T47D (cell line): Measurements from ENCODE around the gene UBE2F.
"Not testable (repeated sequence)": the region's sequence is repeated elsewhere in the genome, so short reads cannot be mapped to it uniquely, and the experiment has no call there.

Experiments used
- DNase-seq, 2 experiments: peaks; one replicate each; pipeline versions ENCODE4 v3.0.0 to v3.0.0-alpha.2; 2011 to 2012; ENCODE audit warnings: low read depth in 1 of 2, low spot score in 1 of 2
- JUND ChIP-seq: IDR thresholded peaks from 2 replicates; pipeline ENCODE4 v1.6.1; 2012; ENCODE audit warnings: low read depth
- in situ Hi-C: cut with HindIII; loops from 2 replicates; pipeline ENCODE4 v1.10.0; 2016; ENCODE audit warnings: low sequenced_read_pairs, low pct_unique_long_range_greater_than_20kb

The UBE2F gene

DNA sequence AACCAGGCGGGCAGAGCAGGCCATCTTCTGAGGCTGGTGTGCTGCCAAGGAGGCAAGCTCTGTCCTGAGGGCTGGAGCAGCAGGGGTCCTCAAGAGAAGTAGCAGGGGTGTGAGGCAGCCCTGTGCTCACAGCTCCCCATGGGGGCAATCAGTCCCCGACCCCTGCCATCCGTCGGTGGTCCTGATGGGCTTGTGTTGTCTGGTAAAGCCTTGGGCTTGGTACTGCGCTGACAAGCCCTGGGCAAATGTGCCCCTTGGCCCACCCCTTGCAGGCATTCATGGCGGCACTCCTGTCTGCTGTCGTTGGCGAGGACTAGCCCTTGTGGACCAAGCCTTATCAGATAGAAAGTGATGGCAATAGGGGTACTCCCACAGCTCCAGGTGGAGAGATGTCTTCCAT is 71.4 kb downstream of the UBE2F start:
- no peak for TF ChIP-seq JUND
- in situ Hi-C loops, result no loop called here
- DNase-seq, result no peak

DNA sequence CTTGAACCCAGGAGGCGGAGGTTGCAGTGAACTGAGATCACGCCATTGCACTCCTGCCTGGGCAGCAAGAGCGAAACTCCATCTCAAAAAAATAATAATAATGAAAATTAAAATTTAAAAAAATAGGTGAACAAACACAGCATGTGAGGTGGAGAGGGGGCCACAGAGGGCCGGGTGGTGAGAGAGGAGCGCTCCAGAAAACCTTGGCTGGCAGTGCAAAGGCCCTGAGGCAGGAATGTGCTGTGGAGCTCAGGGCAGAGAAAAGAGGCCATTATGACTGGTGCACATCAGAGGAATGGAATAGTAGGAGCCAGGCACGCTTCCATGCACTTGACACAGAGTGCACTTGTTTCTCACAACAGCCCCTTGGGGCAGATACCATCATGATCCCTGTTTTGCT is 72.3 kb downstream of the UBE2F start:
- in situ Hi-C loops, result no loop called here
- DNase-seq, result no peak
- no peak for TF ChIP-seq JUND

DNA sequence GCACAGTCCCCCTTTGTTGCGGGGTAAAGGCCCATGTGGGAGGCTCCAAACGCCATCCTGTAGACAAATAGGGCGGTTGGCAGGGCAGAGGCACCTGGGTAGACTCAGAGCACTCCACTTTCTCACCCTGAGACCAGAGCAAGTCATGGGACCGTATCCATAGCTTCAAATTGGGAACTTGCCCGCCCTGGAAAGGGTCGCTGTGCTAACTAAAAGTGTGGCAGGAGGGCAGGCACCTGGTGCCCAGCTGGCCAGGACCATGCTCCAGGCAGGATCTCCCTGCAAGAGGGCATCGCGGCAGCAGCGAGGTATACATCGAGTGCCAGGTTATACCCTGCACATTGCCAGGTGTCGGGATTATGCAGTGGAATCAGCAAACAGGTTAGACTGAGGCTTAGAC is 73.2 kb downstream of the UBE2F start:
- no peak for TF ChIP-seq JUND
- DNase-seq, result no peak
- in situ Hi-C loops, result no loop called here

DNA sequence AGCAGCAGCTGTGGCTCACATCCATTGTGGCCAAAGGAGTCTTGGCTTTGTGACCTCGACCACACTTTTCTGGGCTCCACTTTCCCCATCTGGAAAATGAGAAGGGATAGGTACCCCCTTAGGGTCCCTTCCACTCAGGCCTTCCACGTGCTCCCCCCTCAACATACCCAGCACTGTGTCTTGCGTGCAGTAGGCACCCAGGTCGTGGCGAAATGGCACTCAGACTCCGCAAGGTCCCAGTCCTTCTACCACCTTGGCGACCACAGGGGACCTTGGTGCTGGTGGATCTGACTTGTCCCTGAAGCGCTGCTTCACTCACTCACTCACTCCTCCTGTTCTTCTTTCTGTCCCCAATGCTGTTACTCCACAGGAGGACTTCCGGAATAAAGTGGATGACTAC is 74.1 kb downstream of the UBE2F start:
- in situ Hi-C loops, result no loop called here
- DNase-seq, result no peak
- TF ChIP-seq JUND, result no peak

DNA sequence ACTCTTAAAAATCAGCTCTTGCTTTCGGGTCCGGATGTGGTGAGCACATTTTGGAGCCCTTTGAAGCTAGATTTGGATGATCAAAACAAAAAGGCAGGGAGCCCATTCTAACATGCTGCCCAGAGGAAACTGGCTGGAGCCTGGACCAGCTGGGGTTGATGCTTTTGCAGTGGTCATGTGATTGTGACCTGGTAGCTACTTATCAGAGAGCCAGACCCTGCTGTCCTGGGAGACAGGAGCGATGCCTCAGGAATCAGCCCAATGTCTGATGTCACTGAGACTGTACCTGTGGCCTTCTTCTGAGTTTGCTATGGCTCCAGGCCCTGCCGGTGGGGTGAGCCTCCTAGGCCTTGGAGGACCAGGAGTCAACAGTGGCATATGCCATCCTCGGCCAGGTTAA is 75.3 kb downstream of the UBE2F start:
- TF ChIP-seq JUND, result no peak
- in situ Hi-C loops, result no loop called here
- no peak for DNase-seq

DNA sequence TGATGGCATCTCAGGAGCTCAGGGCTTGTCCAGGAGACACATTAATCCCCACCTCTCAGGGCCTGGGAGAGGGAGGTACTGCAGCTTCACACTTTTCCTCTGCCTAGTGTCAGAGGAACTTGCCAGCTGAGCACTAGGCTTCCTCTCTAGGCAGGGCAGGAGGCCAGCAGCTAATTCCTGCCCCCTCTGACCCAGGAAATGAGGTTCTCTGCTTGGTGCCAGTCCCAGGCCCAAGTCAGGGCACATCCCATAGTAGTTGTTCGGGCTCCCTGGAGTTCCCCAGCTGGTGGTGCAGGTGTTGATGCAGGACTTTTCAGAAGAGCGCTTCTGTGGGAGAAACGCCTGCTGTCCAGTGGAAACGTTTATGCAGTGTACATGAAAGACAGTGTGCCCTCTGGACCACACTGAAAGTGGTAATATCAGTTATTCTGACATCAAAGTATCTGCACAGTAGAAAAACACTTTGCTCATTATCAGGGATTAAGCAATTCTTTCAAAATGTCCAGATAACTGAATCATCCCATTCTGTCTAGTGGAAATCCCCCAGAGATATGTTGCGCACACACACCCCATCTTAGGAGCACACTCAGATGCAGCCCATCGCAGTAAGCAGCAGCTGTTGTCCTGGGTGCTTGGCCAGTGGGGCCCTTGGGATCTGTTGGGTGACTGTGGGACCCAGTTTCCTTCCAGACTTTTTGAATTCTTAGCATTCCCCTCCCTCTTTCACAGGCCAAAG is 76.2 kb downstream of the UBE2F start:
- no peak for DNase-seq
- in situ Hi-C loops, result no loop called here
- no peak for TF ChIP-seq JUND

DNA sequence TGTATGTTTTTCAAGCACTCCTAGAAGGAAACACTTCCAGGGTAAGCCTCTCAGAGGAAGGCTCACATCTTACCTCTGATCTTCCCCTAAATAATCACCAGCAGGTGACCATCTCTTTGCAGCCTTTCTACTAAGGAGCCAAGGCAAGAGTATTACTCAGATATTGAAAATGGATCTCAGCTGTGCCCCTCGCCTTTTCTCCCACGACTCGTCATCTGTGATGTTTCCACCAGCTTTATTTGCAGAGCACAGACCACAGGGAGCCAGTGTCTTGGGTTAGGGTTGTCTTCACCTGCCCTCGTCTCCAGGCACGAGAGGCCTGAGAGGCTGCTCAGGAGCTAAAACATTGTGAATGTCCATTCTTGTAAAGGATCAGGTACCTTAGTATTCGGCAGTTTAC is 77.0 kb downstream of the UBE2F start:
- no peak for DNase-seq
- in situ Hi-C loops, result no loop called here
- TF ChIP-seq JUND, result no peak

DNA sequence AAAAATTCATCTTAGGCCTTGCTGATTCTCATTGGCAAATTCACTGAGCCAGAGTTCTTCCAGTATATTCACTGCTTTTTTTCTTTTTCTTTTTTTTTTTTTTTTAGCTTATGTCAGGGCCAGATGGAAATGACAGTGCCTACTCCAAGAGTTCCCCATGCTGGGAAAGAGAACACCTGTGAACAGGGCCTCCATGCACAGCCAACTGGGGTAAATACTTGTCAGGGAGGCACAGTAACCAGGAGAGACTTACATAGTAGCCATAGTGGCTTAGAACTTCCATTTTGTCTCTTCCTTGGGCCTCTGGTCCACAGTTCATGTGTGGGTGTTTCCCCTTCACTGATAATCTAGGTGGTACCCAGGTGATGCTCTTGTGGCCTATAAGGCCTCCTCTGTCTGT is 78.8 kb downstream of the UBE2F start:
- in situ Hi-C loops, result no loop called here
- no peak for TF ChIP-seq JUND
- no peak for DNase-seq

DNA sequence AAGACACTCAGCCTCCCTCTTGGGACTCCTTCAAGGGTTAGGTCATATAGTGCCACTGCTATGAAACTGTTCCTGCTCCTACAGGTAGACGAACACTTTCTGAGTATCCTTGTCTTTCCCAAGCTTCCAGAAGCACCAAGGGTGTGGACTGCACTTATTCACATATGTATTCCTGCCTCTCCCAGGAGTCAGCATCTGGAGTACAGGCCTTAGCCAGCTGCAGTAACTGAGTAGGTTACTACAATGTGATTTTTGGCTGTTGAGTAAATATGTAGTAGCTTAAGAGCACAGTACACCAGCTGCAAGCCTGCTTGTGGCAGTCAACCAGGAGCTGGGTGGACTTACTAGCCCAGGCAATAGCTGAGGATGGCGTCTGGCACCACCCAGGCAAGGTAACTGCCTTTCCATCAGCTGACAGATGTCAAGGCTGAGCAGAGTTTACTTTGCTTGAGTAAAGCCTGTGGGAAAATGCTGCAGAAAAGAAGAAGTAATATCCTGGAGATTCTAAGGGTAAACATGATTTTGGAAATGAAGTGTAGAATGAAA is 80.0 kb downstream of the UBE2F start:
- no peak for TF ChIP-seq JUND
- no peak for DNase-seq
- in situ Hi-C loops, result no loop called here

DNA sequence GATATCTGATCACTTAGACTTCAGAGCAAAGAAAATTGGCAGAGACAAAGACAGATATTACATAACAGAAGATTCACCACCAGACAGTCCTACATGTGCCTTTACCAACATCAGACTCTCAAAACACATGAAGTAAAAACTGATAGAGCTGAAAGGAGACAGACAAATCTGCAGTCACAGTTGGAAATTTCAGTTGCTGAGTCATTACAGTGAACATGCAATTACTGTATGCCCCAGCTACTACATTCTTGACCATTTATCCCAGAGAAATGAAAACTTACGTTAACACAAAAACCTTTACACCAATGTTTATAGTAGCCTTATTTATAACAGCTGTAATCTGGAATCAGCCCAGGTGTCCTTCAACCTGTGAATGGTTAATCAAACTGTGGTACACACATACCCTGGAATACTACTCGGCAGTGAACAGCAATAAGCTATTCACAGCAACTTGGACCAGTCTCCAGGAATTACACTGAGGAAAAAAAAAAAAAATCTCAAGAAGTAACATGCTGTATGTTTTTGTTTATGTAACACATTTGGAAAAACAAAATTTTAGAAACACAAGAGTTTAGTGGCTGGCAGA is 86.5 kb downstream of the UBE2F start:
- in situ Hi-C loops, result no loop called here
- no peak for TF ChIP-seq JUND
- DNase-seq, result no peak

DNA sequence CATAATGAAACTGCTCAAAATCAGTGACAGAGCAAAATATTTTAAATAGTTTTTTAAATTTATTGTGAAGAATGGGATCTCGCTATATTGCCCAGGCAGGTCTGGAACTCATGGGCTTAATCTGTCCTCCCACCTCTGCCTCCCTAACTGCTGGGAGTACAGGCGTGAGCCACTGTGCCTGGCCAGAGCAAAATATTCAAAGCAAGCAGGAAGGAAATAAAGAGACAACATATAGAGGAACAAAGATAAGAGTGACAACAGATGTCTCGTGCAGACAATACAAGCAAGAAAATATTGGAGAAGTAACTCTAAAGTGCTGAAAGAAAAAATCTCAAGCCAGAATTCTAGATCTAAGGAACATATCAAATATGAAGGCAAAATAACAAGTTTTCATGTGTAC is 89.0 kb downstream of the UBE2F start:
- in situ Hi-C loops, result no loop called here
- DNase-seq, result no peak
- TF ChIP-seq JUND, result no peak

DNA sequence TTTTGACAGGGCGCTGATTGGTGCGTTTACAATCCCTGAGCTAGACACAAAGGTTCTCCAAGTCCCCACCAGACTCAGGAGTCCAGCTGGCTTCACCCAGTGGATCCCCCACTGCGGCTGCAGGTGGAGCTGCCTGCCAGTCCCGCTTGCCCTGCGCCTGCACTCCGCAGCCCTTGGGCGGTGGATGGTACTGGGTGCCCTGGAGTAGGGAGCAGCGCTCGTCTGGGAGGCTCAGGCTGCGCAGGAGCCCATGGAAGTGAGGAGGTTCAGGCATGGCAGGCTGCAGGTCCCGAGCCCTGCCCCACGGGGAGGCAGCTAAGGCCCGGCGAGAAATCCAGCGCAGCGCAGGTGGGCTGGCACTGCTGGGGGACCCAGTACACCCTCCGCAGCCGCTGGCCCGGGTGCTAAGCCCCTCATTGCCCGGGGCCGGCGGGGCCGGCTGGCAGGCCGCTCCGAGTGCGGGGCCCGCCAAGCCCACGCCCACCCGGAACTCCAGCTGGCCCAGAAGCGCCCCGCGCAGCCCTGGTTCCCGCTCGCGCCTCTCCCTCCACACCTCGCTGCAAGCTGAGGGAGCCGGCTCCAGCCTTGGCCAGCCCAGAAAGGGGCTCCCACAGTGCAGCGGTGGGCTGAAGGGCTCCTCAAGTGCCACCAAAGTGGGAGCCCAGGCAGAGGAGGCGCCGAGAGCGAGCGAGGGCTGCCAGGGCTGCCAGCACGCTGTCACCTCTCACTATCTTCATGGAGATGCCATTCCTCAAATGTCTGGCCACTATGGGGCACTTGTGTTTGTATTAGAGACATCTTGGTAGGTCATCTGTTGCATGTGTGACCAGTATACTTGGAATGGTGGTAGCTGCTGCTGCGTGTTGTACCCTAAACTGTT is 91.1 kb downstream of the UBE2F start:
- DNase-seq, in situ Hi-C loops: not testable (repeated sequence)

DNA sequence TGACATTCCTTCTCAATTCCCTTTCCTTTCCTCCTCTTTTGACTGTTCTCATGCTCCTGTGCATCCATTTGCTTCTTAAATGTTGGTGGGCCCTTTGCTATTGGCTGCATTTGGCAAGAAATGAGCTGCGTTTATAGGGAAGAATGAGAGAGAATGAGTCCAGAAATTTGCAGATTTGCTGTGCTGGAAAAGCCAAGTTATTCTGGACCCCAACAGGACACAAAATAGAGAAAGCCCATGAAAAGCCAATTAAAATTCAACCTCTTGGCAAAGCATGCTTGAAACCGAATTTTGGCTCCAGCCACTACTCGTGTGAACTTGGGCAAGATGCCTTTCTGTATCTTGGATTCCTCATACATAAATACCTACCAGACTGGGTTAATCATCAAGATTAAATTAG is 92.7 kb downstream of the UBE2F start:
- TF ChIP-seq JUND, result no peak
- DNase-seq, result no peak
- in situ Hi-C loops, result no loop called here
